Keratinocyte (primary cell): ENCODE data around the gene NACAD. TPM values are rescaled to one million over a fixed set of nuclear protein-coding genes. Genes with fewer than 3 reads are reported as not detected.

ENCODE experiments used
- DNase-seq: peaks from one replicate; pipeline ENCODE4 v3.0.0-alpha.2; 2011; ENCODE audit warnings: low read depth, missing footprints, low spot score
- FAIRE-seq: peaks from 2 replicates; lab custom pipeline; 2011; peaks lifted over from hg19 to GRCh38; lab: Jason Lieb, UNC
- H2AFZ ChIP-seq: 2 replicates; pipeline ENCODE4 v1.6.0; 2012; ENCODE audit warnings: low read length, control low read depth, inconsistent platforms; ENCODE audit not compliant: control insufficient read depth
- H3K27ac ChIP-seq: 2 replicates; pipeline ENCODE4 v1.5.1; 2011; ENCODE audit warnings: low read length; ENCODE audit not compliant: control insufficient read depth, insufficient read depth
- H3K27me3 ChIP-seq: 3 replicates; pipeline ENCODE4 v1.6.0; 2011; ENCODE audit warnings: low read length; ENCODE audit not compliant: control insufficient read depth, insufficient read depth; ENCODE audit errors: extremely low read depth
- H3K36me3 ChIP-seq, 2 experiments: 2 replicates in 1 of 2; 3 replicates in 1 of 2; pipeline ENCODE4 v1.5.1; 2011; ENCODE audit warnings: low read length in 2 of 2, mild to moderate bottlenecking in 1 of 2; ENCODE audit not compliant: control insufficient read depth in 2 of 2, insufficient read depth in 2 of 2; ENCODE audit errors: extremely low read depth in 1 of 2
- H3K4me1 ChIP-seq: 3 replicates; pipeline ENCODE4 v1.5.1; 2011; ENCODE audit warnings: low read length; ENCODE audit not compliant: control insufficient read depth, insufficient read depth; ENCODE audit errors: extremely low read depth
- H3K4me2 ChIP-seq: 3 replicates; pipeline ENCODE4 v1.6.0; 2011; ENCODE audit warnings: low read depth, low read length; ENCODE audit not compliant: control insufficient read depth, insufficient read depth; ENCODE audit errors: extremely low read depth
- H3K4me3 ChIP-seq, 3 experiments: fragments of 200-600 bp in 1 of 3; sonication (generic) in 1 of 3; 2 replicates in 2 of 3; 3 replicates in 1 of 3; pipeline ENCODE4 v1.5.1; 2011 to 2016; ENCODE audit warnings: low read length in 3 of 3, mild to moderate bottlenecking in 3 of 3, control low read depth in 2 of 3, inconsistent platforms in 1 of 3, low read depth in 1 of 3, mixed read lengths in 1 of 3, mixed run types in 1 of 3, moderate library complexity in 1 of 3; ENCODE audit not compliant: control insufficient read depth in 2 of 3, insufficient read depth in 2 of 3; ENCODE audit errors: extremely low read depth in 1 of 3
- H3K79me2 ChIP-seq: 2 replicates; pipeline ENCODE4 v1.6.0; 2012; ENCODE audit warnings: low read length; ENCODE audit not compliant: control insufficient read depth, insufficient read depth
- H3K9ac ChIP-seq: 3 replicates; pipeline ENCODE4 v1.6.0; 2011; ENCODE audit warnings: low read length; ENCODE audit not compliant: control insufficient read depth, insufficient read depth; ENCODE audit errors: extremely low read depth
- H3K9me1 ChIP-seq: 3 replicates; pipeline ENCODE4 v1.6.0; 2011; ENCODE audit warnings: low read length; ENCODE audit not compliant: control insufficient read depth, insufficient read depth; ENCODE audit errors: extremely low read depth
- H3K9me3 ChIP-seq: 2 replicates; pipeline ENCODE4 v1.5.1; 2012; ENCODE audit warnings: low read depth, low read length; ENCODE audit not compliant: control insufficient read depth
- H4K20me1 ChIP-seq: 3 replicates; pipeline ENCODE4 v1.6.0; 2011; ENCODE audit warnings: low read length; ENCODE audit not compliant: control insufficient read depth, insufficient read depth; ENCODE audit errors: extremely low read depth
- EZH2 ChIP-seq: IDR thresholded peaks from one replicate; pipeline ENCODE4 v1.6.1; 2012; ENCODE audit warnings: inconsistent platforms, mild to moderate bottlenecking, low read length, moderate library complexity
- dilution Hi-C: fragments of 300-500 bp; cut with MboI; formaldehyde crosslinking; loops from one replicate; pipeline ENCODE4 v1.7.0; 2020; ENCODE audit warnings: low sequenced_read_pairs; ENCODE audit not compliant: extremely low pct_ligation_motif_present
- polyA plus RNA-seq, 5 experiments: library from polyadenylated mRNA; depleted of rRNA in 3 of 5; stranded (reverse) in 3 of 5; stranded (forward) in 1 of 5; unstranded in 1 of 5; fragments of >200 nt; gene quantifications; 1 replicate in 1 of 5; 2 replicates in 3 of 5; 3 replicates in 1 of 5; pipeline versions ENCODE4 v1.2.1 to v1.2.3, GENCODE V29; 2011 to 2012; ENCODE audit warnings: missing spikeins in 2 of 5, low read depth in 1 of 5, low replicate concordance in 1 of 5
- TF ChIP-seq, protein P1 (sequence below), 3 experiments: IDR thresholded peaks in 1 of 3; conservative IDR thresholded peaks in 1 of 3; optimal IDR thresholded peaks in 1 of 3; 2 replicates in 2 of 3; 3 replicates in 1 of 3; pipeline versions ENCODE3 to v1.5.1; 2011; ENCODE audit warnings: low read length in 3 of 3, mild to moderate bottlenecking in 3 of 3, moderate library complexity in 2 of 3, control low read depth in 1 of 3, inconsistent platforms in 1 of 3; ENCODE audit not compliant: insufficient read depth in 2 of 3; ENCODE audit errors: extremely low read depth in 1 of 3

The NACAD gene
- polyA plus RNA-seq, 1 donor (not counting 4 experiments of a cell fraction or from before 2014, with no cell fraction given), result 0.14 TPM

DNA sequence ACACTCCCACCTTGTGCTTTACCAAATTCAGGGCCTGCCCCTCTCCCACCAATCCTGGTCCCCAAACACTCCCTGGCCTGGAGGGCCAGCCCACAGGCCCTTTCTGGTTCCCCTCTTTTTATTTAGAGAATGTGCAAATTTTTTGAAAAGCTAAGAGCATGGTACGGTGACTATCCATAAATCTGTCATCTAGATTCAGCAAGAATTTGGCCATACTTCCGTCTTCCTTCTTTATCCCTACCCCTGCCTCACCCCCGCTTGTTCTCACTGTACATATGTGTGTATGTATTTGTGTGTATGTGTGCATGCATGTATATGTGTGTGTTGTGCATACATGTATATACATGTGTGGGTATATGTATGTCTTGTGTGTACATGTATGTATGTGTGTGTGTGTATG lies 30.8 kb upstream of the NACAD start:
- Histone ChIP-seq H3K4me3 (no peak overlapping the region), H3K27me3 (no peaks in the 10 kb centered on the region), H2AFZ (no peak overlapping the region), H3K4me1 (no peaks in the 10 kb centered on the region), H3K36me3 (no peaks in the 10 kb centered on the region), H3K27ac (no peak overlapping the region), H3K9me3 (no peaks in the 10 kb centered on the region), H4K20me1 (no peaks in the 10 kb centered on the region), H3K9ac (no peak overlapping the region), H3K4me2 (no peak overlapping the region), H3K9me1 (no peaks in the 10 kb centered on the region), H3K79me2 (no peaks in the 10 kb centered on the region)
- TF ChIP-seq EZH2, result no peak
- no peak for DNase-seq
- dilution Hi-C loops, result no loop called here
- FAIRE-seq, result no peak

DNA sequence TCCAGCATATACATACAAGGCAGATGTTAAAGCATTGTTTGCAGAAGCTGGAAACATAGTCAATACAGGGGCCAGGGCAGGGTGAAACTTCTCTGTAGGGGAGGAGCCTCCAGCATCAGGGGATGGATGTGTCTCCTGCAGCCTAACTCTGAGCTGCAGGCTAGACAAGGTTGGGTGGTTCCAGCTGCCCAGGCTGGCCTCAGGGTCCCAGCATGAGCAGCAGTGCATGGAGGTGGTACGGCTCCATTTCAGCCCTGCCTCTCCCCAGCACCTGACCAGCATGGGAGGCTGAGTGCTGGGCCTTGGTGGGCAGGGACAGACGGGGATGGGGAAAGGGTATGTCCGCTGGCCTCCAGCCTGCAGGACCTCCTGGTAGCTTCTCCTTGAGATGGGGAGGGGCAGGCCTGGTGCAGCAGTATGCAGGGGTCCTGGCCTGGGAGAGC lies 30.1 kb upstream of the NACAD start:
- dilution Hi-C loops, result no loop called here
- H3K27ac ChIP-seq, result no peak overlapping the region

More for the DNA sequence above, 30.1 kb upstream of the NACAD start:
- FAIRE-seq, result no peak
- Histone ChIP-seq H3K4me3 (no peak overlapping the region), H4K20me1 (no peaks in the 10 kb centered on the region), H3K9me3 (no peaks in the 10 kb centered on the region), H2AFZ (no peak overlapping the region), H3K9ac (no peak overlapping the region), H3K36me3 (no peaks in the 10 kb centered on the region), H3K4me2 (no peak overlapping the region), H3K27me3 (no peaks in the 10 kb centered on the region), H3K4me1 (no peaks in the 10 kb centered on the region), H3K79me2 (no peaks in the 10 kb centered on the region), H3K9me1 (no peaks in the 10 kb centered on the region)
- TF ChIP-seq, protein P1, sequence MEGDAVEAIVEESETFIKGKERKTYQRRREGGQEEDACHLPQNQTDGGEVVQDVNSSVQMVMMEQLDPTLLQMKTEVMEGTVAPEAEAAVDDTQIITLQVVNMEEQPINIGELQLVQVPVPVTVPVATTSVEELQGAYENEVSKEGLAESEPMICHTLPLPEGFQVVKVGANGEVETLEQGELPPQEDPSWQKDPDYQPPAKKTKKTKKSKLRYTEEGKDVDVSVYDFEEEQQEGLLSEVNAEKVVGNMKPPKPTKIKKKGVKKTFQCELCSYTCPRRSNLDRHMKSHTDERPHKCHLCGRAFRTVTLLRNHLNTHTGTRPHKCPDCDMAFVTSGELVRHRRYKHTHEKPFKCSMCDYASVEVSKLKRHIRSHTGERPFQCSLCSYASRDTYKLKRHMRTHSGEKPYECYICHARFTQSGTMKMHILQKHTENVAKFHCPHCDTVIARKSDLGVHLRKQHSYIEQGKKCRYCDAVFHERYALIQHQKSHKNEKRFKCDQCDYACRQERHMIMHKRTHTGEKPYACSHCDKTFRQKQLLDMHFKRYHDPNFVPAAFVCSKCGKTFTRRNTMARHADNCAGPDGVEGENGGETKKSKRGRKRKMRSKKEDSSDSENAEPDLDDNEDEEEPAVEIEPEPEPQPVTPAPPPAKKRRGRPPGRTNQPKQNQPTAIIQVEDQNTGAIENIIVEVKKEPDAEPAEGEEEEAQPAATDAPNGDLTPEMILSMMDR (optimal IDR thresholded peaks at IDR 0.05 in 1 of 3, IDR thresholded peaks at IDR 0.05 in 1 of 3, conservative IDR thresholded peaks at IDR 0.05 in 1 of 3; ENCODE audit: extremely low read depth in 1 of 3, insufficient read depth in 2 of 3, low read length in 3 of 3), result no peak
- no peak for TF ChIP-seq EZH2
- DNase-seq, result no peak
